DND-41 (cell line): ENCODE measurements around the gene EPHB2.

Experiments used
- EZH2 ChIP-seq: IDR thresholded peaks from 3 replicates; pipeline ENCODE4 v1.6.1; 2012; ENCODE audit warnings: borderline replicate concordance, low read depth, mild to moderate bottlenecking, moderate library complexity, low read length, inconsistent platforms; ENCODE audit not compliant: severe bottlenecking
- TF ChIP-seq, protein P1 (sequence below): IDR thresholded peaks from 2 replicates; pipeline ENCODE4 v1.5.1; 2012; ENCODE audit warnings: borderline replicate concordance, low read length, moderate library complexity, mild to moderate bottlenecking; ENCODE audit not compliant: poor library complexity, severe bottlenecking; ENCODE audit errors: extremely low read depth

- TF ChIP-seq, protein P1, sequence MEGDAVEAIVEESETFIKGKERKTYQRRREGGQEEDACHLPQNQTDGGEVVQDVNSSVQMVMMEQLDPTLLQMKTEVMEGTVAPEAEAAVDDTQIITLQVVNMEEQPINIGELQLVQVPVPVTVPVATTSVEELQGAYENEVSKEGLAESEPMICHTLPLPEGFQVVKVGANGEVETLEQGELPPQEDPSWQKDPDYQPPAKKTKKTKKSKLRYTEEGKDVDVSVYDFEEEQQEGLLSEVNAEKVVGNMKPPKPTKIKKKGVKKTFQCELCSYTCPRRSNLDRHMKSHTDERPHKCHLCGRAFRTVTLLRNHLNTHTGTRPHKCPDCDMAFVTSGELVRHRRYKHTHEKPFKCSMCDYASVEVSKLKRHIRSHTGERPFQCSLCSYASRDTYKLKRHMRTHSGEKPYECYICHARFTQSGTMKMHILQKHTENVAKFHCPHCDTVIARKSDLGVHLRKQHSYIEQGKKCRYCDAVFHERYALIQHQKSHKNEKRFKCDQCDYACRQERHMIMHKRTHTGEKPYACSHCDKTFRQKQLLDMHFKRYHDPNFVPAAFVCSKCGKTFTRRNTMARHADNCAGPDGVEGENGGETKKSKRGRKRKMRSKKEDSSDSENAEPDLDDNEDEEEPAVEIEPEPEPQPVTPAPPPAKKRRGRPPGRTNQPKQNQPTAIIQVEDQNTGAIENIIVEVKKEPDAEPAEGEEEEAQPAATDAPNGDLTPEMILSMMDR, result no peak
- TF ChIP-seq EZH2, result no peak
These were observed 104.4 kb downstream of the EPHB2 start for GRCh38 chr1:22815043-22815365.
